Gastrocnemius medialis (tissue), 4 donors: ENCODE measurements around the gene CHMP5. TPM values are rescaled to one million over a fixed set of nuclear protein-coding genes. Genes with fewer than 3 reads are reported as not detected.

Experiments
- ATAC-seq, 2 donors: fragments of 150-250 bp; one replicate each; pipeline ENCODE4 v1.9.1; 2016
- DNase-seq, 2 donors: peaks; one replicate each; pipeline ENCODE4 v3.0.0-alpha.2; 2019
- H3K27ac ChIP-seq, 4 donors: fragments of 200-600 bp; sonication (generic); 1 replicate in 1 of 4; 2 replicates in 3 of 4; pipeline ENCODE4 v1.5.1; 2016 to 2018; ENCODE audit warnings: mild to moderate bottlenecking in 2 of 4, moderate library complexity in 1 of 4
- H3K27me3 ChIP-seq, 3 donors: fragments of 200-600 bp; sonication (generic) in 2 of 3; 1 replicate in 1 of 3; 2 replicates in 2 of 3; pipeline versions ENCODE4 v1.5.1 to v1.6.0; 2016 to 2019; ENCODE audit warnings: mild to moderate bottlenecking in 1 of 3, moderate library complexity in 1 of 3
- H3K36me3 ChIP-seq, 2 donors: fragments of 200-600 bp; sonication (generic) in 1 of 2; one replicate each; pipeline ENCODE4 v1.5.1; 2017 to 2018
- H3K4me1 ChIP-seq, 2 donors: fragments of 200-600 bp; sonication (generic) in 1 of 2; one replicate each; pipeline ENCODE4 v1.5.1; 2016 to 2017; ENCODE audit warnings: mild to moderate bottlenecking in 2 of 2
- H3K4me3 ChIP-seq, 4 donors: fragments of 200-600 bp; sonication (generic) in 3 of 4; 1 replicate in 1 of 4; 2 replicates in 3 of 4; pipeline ENCODE4 v1.5.1; 2016 to 2019; ENCODE audit warnings: mild to moderate bottlenecking in 2 of 4
- H3K9me3 ChIP-seq, 3 donors: fragments of 200-600 bp; sonication (generic) in 2 of 3; 1 replicate in 1 of 3; 2 replicates in 2 of 3; pipeline ENCODE4 v1.5.1; 2016 to 2019
- POLR2A ChIP-seq, 2 donors: fragments of 450-650 bp; IDR thresholded peaks; one replicate each; pipeline ENCODE4 v1.6.1; 2017; ENCODE audit warnings: antibody characterized with exemption in 2 of 2, mild to moderate bottlenecking in 2 of 2, moderate library complexity in 2 of 2
- in situ Hi-C, 4 donors: fragments of 200-750 bp; cut with MboI; loops; one replicate each; pipeline versions ENCODE4 v1.15.0 to v1.8.0; 2017; ENCODE audit warnings: low sequenced_read_pairs in 4 of 4
- intact Hi-C: fragments of 100-400 bp; cut with DNase I; formaldehyde crosslinking; loops from one replicate; pipeline ENCODE4 v1.15.1; 2023; ENCODE audit warnings: low total_unique reads
- total RNA-seq, 4 donors: library from RNA; depleted of rRNA; stranded (reverse); fragments of >200 nt; gene quantifications; one replicate each; pipeline versions ENCODE4 v1.1.0 to v1.2.3, GENCODE V29; 2016
- TF ChIP-seq, protein P1 (sequence below), 5 experiments: fragments of 450-650 bp in 3 of 5; fragments of 200-600 bp in 2 of 5; sonication (generic) in 2 of 5; IDR thresholded peaks in 4 of 5; conservative IDR thresholded peaks in 1 of 5; 1 replicate in 4 of 5; 2 replicates in 1 of 5; pipeline ENCODE4 v1.5.1; 2016 to 2019; ENCODE audit warnings: antibody characterized with exemption in 5 of 5, mild to moderate bottlenecking in 3 of 5, moderate library complexity in 3 of 5

The CHMP5 gene
- total RNA-seq, 4 donors from 2014 or later: 42.8 to 50.7 (median 47.8) TPM

DNA sequence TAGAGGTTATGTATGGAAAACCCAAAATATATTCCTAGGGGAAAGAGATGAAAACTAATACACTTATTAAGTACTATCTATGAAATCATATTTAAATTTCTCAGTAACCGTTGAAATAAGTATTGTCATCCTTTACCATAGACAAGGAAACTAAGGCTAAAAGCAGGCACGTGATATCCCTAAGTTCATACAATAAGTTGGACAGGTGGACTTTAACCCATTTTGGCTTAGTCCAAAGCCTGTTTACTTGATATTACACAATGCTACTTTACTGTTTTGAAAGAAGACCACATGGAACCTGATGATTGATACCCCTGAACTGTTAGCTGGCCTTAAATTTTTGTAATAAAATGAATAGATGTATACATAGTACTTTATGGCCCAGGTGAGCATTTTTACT, 28.9 kb downstream of the CHMP5 start:
- H3K4me1 ChIP-seq: peaks cover 60 to 85% of the 10 kb centered on the region in 2 donors
- in situ Hi-C loops: loop anchor here in 2 of 4 donors (10.0 to 25.0 kb wide), 2 partner anchors 169 to 181 kb away; partner anchors contain the start of gene NOL6 (in 2 of the 2)
- DNase-seq (no peak), ATAC-seq (no peak)
- no peaks in the 10 kb centered on the region for H3K27me3 ChIP-seq
- intact Hi-C loops: no loop called here
- H3K36me3 ChIP-seq: peaks cover 0 to 30% of the 10 kb centered on the region in 2 donors
- H3K27ac ChIP-seq: peak overlapping the region; percentile 93 to 100 (median 94)
- TF ChIP-seq, protein P1, sequence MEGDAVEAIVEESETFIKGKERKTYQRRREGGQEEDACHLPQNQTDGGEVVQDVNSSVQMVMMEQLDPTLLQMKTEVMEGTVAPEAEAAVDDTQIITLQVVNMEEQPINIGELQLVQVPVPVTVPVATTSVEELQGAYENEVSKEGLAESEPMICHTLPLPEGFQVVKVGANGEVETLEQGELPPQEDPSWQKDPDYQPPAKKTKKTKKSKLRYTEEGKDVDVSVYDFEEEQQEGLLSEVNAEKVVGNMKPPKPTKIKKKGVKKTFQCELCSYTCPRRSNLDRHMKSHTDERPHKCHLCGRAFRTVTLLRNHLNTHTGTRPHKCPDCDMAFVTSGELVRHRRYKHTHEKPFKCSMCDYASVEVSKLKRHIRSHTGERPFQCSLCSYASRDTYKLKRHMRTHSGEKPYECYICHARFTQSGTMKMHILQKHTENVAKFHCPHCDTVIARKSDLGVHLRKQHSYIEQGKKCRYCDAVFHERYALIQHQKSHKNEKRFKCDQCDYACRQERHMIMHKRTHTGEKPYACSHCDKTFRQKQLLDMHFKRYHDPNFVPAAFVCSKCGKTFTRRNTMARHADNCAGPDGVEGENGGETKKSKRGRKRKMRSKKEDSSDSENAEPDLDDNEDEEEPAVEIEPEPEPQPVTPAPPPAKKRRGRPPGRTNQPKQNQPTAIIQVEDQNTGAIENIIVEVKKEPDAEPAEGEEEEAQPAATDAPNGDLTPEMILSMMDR (IDR thresholded peaks at IDR 0.05 in 4 of 5, conservative IDR thresholded peaks at IDR 0.05 in 1 of 5): no peak
- TF ChIP-seq POLR2A (IDR thresholded peaks at IDR 0.05): no peak
- H3K9me3 ChIP-seq: no peaks in the 10 kb centered on the region
- H3K4me3 ChIP-seq: no peak overlapping the region

DNA sequence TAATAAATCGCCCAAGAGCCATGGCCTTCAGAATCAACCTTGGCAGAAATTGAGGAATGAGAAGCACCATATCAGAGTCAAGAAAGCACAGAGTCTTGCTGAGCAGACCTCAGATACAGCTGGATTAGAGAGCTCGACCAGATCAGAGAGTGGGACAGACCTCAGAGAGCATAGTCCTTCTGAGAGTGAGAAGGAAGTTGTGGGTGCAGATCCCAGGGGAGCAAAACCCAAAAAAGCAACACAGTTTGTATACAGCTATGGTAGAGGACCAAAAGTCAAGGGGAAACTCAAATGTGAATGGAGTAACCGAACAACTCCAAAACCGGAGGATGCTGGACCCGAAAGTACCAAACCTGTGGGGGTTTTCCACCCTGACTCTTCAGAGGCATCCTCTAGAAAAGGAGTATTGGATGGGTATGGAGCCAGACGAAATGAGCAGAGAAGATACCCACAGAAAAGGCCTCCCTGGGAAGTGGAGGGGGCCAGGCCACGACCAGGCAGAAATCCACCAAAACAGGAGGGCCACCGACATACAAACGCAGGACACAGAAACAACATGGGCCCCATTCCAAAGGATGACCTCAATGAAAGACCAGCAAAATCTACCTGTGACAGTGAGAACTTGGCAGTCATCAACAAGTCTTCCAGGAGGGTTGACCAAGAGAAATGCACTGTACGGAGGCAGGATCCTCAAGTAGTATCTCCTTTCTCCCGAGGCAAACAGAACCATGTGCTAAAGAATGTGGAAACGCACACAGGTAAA, 30.0 kb downstream of the CHMP5 start:
- peak overlapping the region; percentile 93 to 100 (median 94) for H3K27ac ChIP-seq
- TF ChIP-seq, protein P1 (IDR thresholded peaks at IDR 0.05 in 4 of 5, conservative IDR thresholded peaks at IDR 0.05 in 1 of 5): no peak
- TF ChIP-seq POLR2A (IDR thresholded peaks at IDR 0.05): no peak
- ATAC-seq (no peak), DNase-seq (no peak)
- peaks cover 0 to 39% of the 10 kb centered on the region in 2 donors for H3K36me3 ChIP-seq
- in situ Hi-C loops: loop anchor here in 2 of 4 donors (10.0 to 25.0 kb wide), 2 partner anchors 167 to 180 kb away; partner anchors contain the start of gene NOL6 (in 2 of the 2)
- intact Hi-C loops: no loop called here
- no peaks in the 10 kb centered on the region for H3K27me3 ChIP-seq
- peaks cover 63 to 78% of the 10 kb centered on the region in 2 donors for H3K4me1 ChIP-seq
- no peak overlapping the region for H3K4me3 ChIP-seq
- no peaks in the 10 kb centered on the region for H3K9me3 ChIP-seq

DNA sequence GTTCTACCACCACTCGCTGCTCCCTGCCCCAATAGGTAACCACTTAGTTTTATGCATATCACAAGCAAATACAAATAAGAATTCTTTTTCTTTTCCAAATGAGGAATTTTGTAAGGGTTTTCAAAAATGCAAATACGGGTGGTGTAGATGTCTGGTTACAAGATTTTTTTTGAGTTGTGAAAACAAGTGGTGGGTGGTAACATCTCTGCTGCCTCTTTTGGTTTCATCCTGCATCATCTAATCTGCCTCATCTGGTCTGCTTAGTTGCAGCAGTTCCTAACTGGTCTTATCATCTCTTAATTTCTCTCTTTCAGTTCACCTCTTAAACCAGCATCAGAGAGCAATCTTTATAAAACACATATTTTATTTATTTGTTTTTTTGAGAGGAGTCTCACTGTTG, 30.7 kb downstream of the CHMP5 start:
- intact Hi-C loops: no loop called here
- no peak for ATAC-seq
- in situ Hi-C loops: loop anchor here in 2 of 4 donors (10.0 to 25.0 kb wide), 2 partner anchors 167 to 179 kb away; partner anchors contain the start of gene NOL6 (in 2 of the 2)
- TF ChIP-seq, protein P1 (IDR thresholded peaks at IDR 0.05 in 4 of 5, conservative IDR thresholded peaks at IDR 0.05 in 1 of 5): no peak
- peaks cover 70 to 84% of the 10 kb centered on the region in 2 donors for H3K4me1 ChIP-seq
- peaks cover 0 to 46% of the 10 kb centered on the region in 2 donors for H3K36me3 ChIP-seq
- no peak overlapping the region for H3K4me3 ChIP-seq
- H3K27me3 ChIP-seq: no peaks in the 10 kb centered on the region
- no peak for DNase-seq
- H3K27ac ChIP-seq: peak overlapping the region in 3 of 4 donors; percentile 62 to 100 (median 95)
- no peaks in the 10 kb centered on the region for H3K9me3 ChIP-seq

DNA sequence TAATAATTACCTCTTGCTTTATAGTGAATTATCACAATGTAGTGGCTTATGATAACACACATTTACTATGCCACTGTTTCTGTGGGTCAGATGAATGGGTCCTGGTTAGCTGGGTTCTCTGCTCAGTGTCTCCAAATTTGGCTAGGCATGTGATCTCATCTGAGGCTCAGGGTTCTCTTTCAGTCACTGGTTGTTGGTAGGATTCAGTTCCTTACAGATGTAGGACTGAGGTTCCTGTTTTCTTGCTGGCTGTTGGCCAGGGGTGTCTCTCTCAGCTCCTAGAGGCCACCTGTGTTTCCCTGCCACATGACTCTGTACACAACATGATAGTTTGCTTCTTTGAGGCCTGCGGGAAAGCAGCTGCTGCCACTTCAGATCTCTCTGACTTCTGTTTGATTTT, 32.6 kb downstream of the CHMP5 start:
- TF ChIP-seq, protein P1 (IDR thresholded peaks at IDR 0.05 in 4 of 5, conservative IDR thresholded peaks at IDR 0.05 in 1 of 5): no peak
- TF ChIP-seq POLR2A (IDR thresholded peaks at IDR 0.05): no peak
- in situ Hi-C loops: loop anchor here in 2 of 4 donors (10.0 to 25.0 kb wide), 2 partner anchors 165 to 177 kb away; partner anchors contain the start of gene NOL6 (in 2 of the 2)
- no peaks in the 10 kb centered on the region for H3K27me3 ChIP-seq
- intact Hi-C loops: no loop called here
- H3K36me3 ChIP-seq: peaks cover 0 to 62% of the 10 kb centered on the region in 2 donors
- peak overlapping the region; percentile 62 to 80 (median 68) for H3K27ac ChIP-seq
- no peak overlapping the region for H3K4me3 ChIP-seq
- H3K9me3 ChIP-seq: no peaks in the 10 kb centered on the region
- peak; percentile 52 to 63 for DNase-seq
- ATAC-seq: peak; percentile 62 to 74
- H3K4me1 ChIP-seq: peaks cover 67 to 78% of the 10 kb centered on the region in 2 donors
